Activated CD4-positive, alpha-beta T cell treated with anti-CD3 and anti-CD28 coated beads, Interleukin-2, amount 10 ng/mL, durations not matched to agents 24 days and 14 days (primary cell): Measurements from ENCODE around the gene KLC3. TPM values are rescaled to one million over a fixed set of nuclear protein-coding genes. Genes with fewer than 3 reads are reported as not detected.

Source experiments
- DNase-seq: peaks from one replicate; pipeline ENCODE4 v3.0.0; 2022
- H3K27ac Mint-ChIP-seq: one replicate; pipeline ENCODE4 v1.8.0; 2022; ENCODE audit warnings: mild to moderate bottlenecking, mixed read lengths
- H3K27me3 Mint-ChIP-seq: one replicate; pipeline ENCODE4 v1.8.0; 2022; ENCODE audit warnings: mixed read lengths
- H3K36me3 Mint-ChIP-seq: one replicate; pipeline ENCODE4 v1.8.0; 2022; ENCODE audit warnings: low read depth, mild to moderate bottlenecking, mixed read lengths
- H3K4me1 Mint-ChIP-seq: one replicate; pipeline ENCODE4 v1.8.0; 2021; ENCODE audit warnings: mixed read lengths
- H3K4me3 Mint-ChIP-seq: one replicate; pipeline ENCODE4 v1.8.0; 2022; ENCODE audit warnings: mild to moderate bottlenecking, moderate library complexity, mixed read lengths
- H3K9me3 Mint-ChIP-seq: one replicate; pipeline ENCODE4 v1.8.0; 2021; ENCODE audit warnings: mixed read lengths
- intact Hi-C: fragments of 100-400 bp; cut with micrococcal nuclease; formaldehyde crosslinking; loops from one replicate; pipeline ENCODE4 v1.15.1; 2023
- total RNA-seq: library from RNA; stranded (reverse); gene quantifications from 2 replicates; pipeline ENCODE4 v1.2.3, GENCODE V29; 2022

Gene KLC3
- total RNA-seq, 1 donor from 2014 or later, result not detected

GRCh38 chr19:45385392-45386221 lies 45.1 kb downstream of the KLC3 start:
- Mint-ChIP-seq H3K27me3 (peaks cover 23% of the 10 kb centered on the region), H3K4me1 (no peaks in the 10 kb centered on the region), H3K9me3 (no peaks in the 10 kb centered on the region), H3K36me3 (no peaks in the 10 kb centered on the region), H3K27ac (no peak overlapping the region), H3K4me3 (no peak overlapping the region)
- intact Hi-C loops, result no loop called here
- no peak for DNase-seq

- peaks cover 5% of the 10 kb centered on the region for H3K36me3 Mint-ChIP-seq
- H3K27me3 Mint-ChIP-seq, result peaks cover 16% of the 10 kb centered on the region
- intact Hi-C loops, result no loop called here
- H3K27ac Mint-ChIP-seq, result no peak overlapping the region
- no peak for DNase-seq
- no peak overlapping the region for H3K4me3 Mint-ChIP-seq
- no peaks in the 10 kb centered on the region for H3K9me3 Mint-ChIP-seq
- peaks cover 1% of the 10 kb centered on the region for H3K4me1 Mint-ChIP-seq
These were observed 50.8 kb downstream of the KLC3 start for GRCh38 chr19:45391346-45391745.

GRCh38 chr19:45391871-45392665 lies 51.5 kb downstream of the KLC3 start:
- Mint-ChIP-seq H3K36me3 (peaks cover 8% of the 10 kb centered on the region), H3K9me3 (no peaks in the 10 kb centered on the region), H3K27me3 (peaks cover 15% of the 10 kb centered on the region), H3K27ac (no peak overlapping the region), H3K4me3 (no peak overlapping the region), H3K4me1 (peaks cover 1% of the 10 kb centered on the region)
- no peak for DNase-seq
- intact Hi-C loops, result no loop called here

- Mint-ChIP-seq H3K4me3 (no peak overlapping the region), H3K27ac (no peak overlapping the region), H3K9me3 (no peaks in the 10 kb centered on the region), H3K27me3 (peaks cover 20% of the 10 kb centered on the region), H3K4me1 (peaks cover 7% of the 10 kb centered on the region), H3K36me3 (peaks cover 18% of the 10 kb centered on the region)
- intact Hi-C loops, result no loop called here
- no peak for DNase-seq
These were observed 55.5 kb downstream of the KLC3 start for GRCh38 chr19:45395821-45396617.

- H3K4me1 Mint-ChIP-seq, result peaks cover 29% of the 10 kb centered on the region
- intact Hi-C loops, result no loop called here
- no peak overlapping the region for H3K4me3 Mint-ChIP-seq
- H3K27me3 Mint-ChIP-seq, result peaks cover 32% of the 10 kb centered on the region
- no peaks in the 10 kb centered on the region for H3K9me3 Mint-ChIP-seq
- DNase-seq, result peak; percentile 45
- peaks cover 18% of the 10 kb centered on the region for H3K36me3 Mint-ChIP-seq
- no peak overlapping the region for H3K27ac Mint-ChIP-seq
These were observed 59.6 kb downstream of the KLC3 start for GRCh38 chr19:45400192-45400591.

Other genes starting within 250 kb of the KLC3 start
- 20.3 and 21.8 TPM in 2 replicates for gene PPP1R37, start 247.6 kb upstream of the KLC3 start, total RNA-seq
- 0.16 and 0.28 TPM in 2 replicates for gene NKPD1, start 179.8 kb upstream of the KLC3 start, total RNA-seq
- 24.7 and 28.5 TPM in 2 replicates for gene TRAPPC6A, start 162.5 kb upstream of the KLC3 start, total RNA-seq
- 10.1 and 12.2 TPM in 2 replicates for gene BLOC1S3, start 162.0 kb upstream of the KLC3 start, total RNA-seq
- gene EXOC3L2, start 95.3 kb upstream of the KLC3 start, total RNA-seq, result not detected in 2 replicates
- 26.1 and 29.0 TPM in 2 replicates for gene MARK4, start 89.5 kb upstream of the KLC3 start, total RNA-seq
- gene CKM, start 17.9 kb upstream of the KLC3 start, total RNA-seq, result not detected in 2 replicates
- gene ERCC2, start 29.8 kb downstream of the KLC3 start, total RNA-seq, result 30.9 and 33.6 TPM in 2 replicates
- gene PPP1R13L, start 64.3 kb downstream of the KLC3 start, total RNA-seq, result 12.7 and 13.4 TPM in 2 replicates
- gene POLR1G, start 65.9 kb downstream of the KLC3 start, total RNA-seq, result 25.3 and 26.5 TPM in 2 replicates
- gene ERCC1, start 83.2 kb downstream of the KLC3 start, total RNA-seq, result 123 and 124 TPM in 2 replicates
- gene FOSB, start 127.2 kb downstream of the KLC3 start, total RNA-seq, result 11.3 TPM in 2 replicates
- gene RTN2, start 156.3 kb downstream of the KLC3 start, total RNA-seq, result 2.6 and 2.8 TPM in 2 replicates
- gene PPM1N, start 157.7 kb downstream of the KLC3 start, total RNA-seq, result 1.3 and 1.9 TPM in 2 replicates
- gene VASP, start 166.7 kb downstream of the KLC3 start, total RNA-seq, result 215 and 219 TPM in 2 replicates
- 14.0 and 15.3 TPM in 2 replicates for gene OPA3, start 244.1 kb downstream of the KLC3 start, total RNA-seq